PC-9 (cell line): ENCODE measurements around the gene HMX2. TPM values are rescaled to one million over a fixed set of nuclear protein-coding genes. Genes with fewer than 3 reads are reported as not detected.
"Not testable (repeated sequence)": the region's sequence is repeated elsewhere in the genome, so short reads cannot be mapped to it uniquely, and the experiment has no call there.

Source experiments
- BruUV-seq: library from RNA; stranded (reverse); fragments of 400-500 nt; replicated peaks from 2 replicates; lab custom pipeline; 2021; lab: Mats Ljungman, UMichigan
- CTCF ChIA-PET: fragments of 300-600 bp; sonication (Branson Sonifier 250); formaldehyde crosslinking; loops from one replicate; lab custom pipeline; 2022; ENCODE audit warnings: antibody characterized with exemption; lab: Charles Lee
- POLR2A ChIA-PET: fragments of 300-600 bp; sonication (Branson Sonifier 250); formaldehyde crosslinking; loops from one replicate; lab custom pipeline; 2022; ENCODE audit warnings: antibody characterized with exemption; ENCODE audit not compliant: unreplicated experiment; lab: Charles Lee
- DNase-seq, 2 experiments: peaks; one replicate each; pipeline versions ENCODE4 v3.0.0 to v3.0.0-alpha.2; 2015 to 2022; ENCODE audit warnings: mixed read lengths in 1 of 2
- H2AFZ ChIP-seq: fragments of 200-600 bp; sonication (generic); 2 replicates; pipeline ENCODE4 v1.8.1; 2017; ENCODE audit warnings: antibody characterized with exemption
- H3F3A ChIP-seq: fragments of 200-600 bp; sonication (generic); 2 replicates; pipeline ENCODE4 v1.8.1; 2017; ENCODE audit warnings: antibody characterized with exemption, mild to moderate bottlenecking, low read depth; ENCODE audit not compliant: insufficient read depth
- H3K27ac ChIP-seq: fragments of 200-600 bp; sonication (generic); 2 replicates; pipeline ENCODE4 v1.6.1; 2016; ENCODE audit warnings: mixed run types
- H3K27me3 ChIP-seq: fragments of 200-600 bp; sonication (generic); 2 replicates; pipeline ENCODE4 v1.6.1; 2016; ENCODE audit warnings: low read depth, mixed run types; ENCODE audit not compliant: insufficient read depth
- H3K36me3 ChIP-seq: fragments of 200-600 bp; sonication (generic); 2 replicates; pipeline ENCODE4 v1.6.1; 2016; ENCODE audit warnings: low read depth, mixed run types
- H3K4me1 ChIP-seq: fragments of 200-600 bp; sonication (generic); replicated peaks from 2 replicates; pipeline ENCODE4 v1.6.1; 2016; ENCODE audit warnings: mixed run types; ENCODE audit not compliant: insufficient read depth
- H3K4me2 ChIP-seq: fragments of 200-600 bp; sonication (generic); 2 replicates; pipeline ENCODE4 v1.6.1; 2017; ENCODE audit warnings: mixed run types
- H3K4me3 ChIP-seq: fragments of 200-600 bp; sonication (generic); 2 replicates; pipeline ENCODE4 v1.6.1; 2016; ENCODE audit warnings: mixed run types
- H3K79me2 ChIP-seq: fragments of 200-600 bp; sonication (generic); 2 replicates; pipeline ENCODE4 v1.6.1; 2017; ENCODE audit warnings: low read depth, mixed run types
- H3K9me2 ChIP-seq: fragments of 200-600 bp; sonication (generic); 2 replicates; pipeline ENCODE4 v1.8.1; 2017; ENCODE audit warnings: mild to moderate bottlenecking; ENCODE audit not compliant: insufficient read depth
- H3K9me3 ChIP-seq: fragments of 200-600 bp; sonication (generic); 2 replicates; pipeline ENCODE4 v1.8.1; 2016; ENCODE audit warnings: low read depth; ENCODE audit not compliant: insufficient read depth
- H4K20me1 ChIP-seq: fragments of 200-600 bp; sonication (generic); 2 replicates; pipeline ENCODE4 v1.8.1; 2017; ENCODE audit not compliant: insufficient read depth
- CTCF ChIP-seq: fragments of 200-600 bp; sonication (generic); conservative IDR thresholded peaks from 2 replicates; pipeline ENCODE4 v1.6.1; 2017; ENCODE audit warnings: mixed run types, antibody characterized with exemption, mild to moderate bottlenecking, moderate library complexity
- EZH2 ChIP-seq: fragments of 200-600 bp; sonication (generic); IDR thresholded peaks from 2 replicates; pipeline ENCODE4 v1.8.0; 2017; ENCODE audit warnings: antibody characterized with exemption, low read depth
- intact Hi-C: fragments of 100-400 bp; cut with micrococcal nuclease; formaldehyde crosslinking; loops from one replicate; pipeline ENCODE4 v1.10.0; 2022; ENCODE audit not compliant: unreplicated experiment
- total RNA-seq: library from RNA; stranded (reverse); gene quantifications from 2 replicates; pipeline ENCODE4 v1.2.3, GENCODE V29; 2021

HMX2 gene
- total RNA-seq, 1 experiment from 2014 or later = not detected

DNA sequence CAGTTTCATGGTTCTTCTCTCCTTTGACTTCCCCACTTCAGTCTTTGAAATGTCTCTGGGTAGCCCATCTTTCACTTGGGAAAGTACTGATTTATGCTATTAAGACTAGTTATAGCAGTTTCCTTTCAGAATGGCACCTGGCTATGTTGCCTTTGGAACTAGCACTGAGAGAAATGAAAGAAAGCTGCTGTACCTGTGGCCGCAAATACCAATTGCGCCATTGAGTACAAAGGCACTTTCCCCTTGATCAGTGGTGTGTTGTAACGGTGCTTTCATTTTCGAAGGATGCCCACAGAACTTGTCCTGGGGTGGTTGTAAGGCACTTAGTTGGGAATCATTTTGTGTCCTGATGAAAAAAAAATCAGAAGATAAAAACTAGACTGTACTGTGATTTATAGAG lies 23.0 kb downstream of the HMX2 start:
- H3K27ac ChIP-seq = no peak overlapping the region
- ChIA-PET POLR2A (no interaction called here), CTCF (no interaction called here)
- no peaks in the 10 kb centered on the region for H3K4me1 ChIP-seq
- no peaks in the 10 kb centered on the region for H4K20me1 ChIP-seq
- no peak overlapping the region for H3K4me2 ChIP-seq
- intact Hi-C loops = no loop called here
- no peaks in the 10 kb centered on the region for H3K9me2 ChIP-seq
- no peaks in the 10 kb centered on the region for H3F3A ChIP-seq
- no peak overlapping the region for H2AFZ ChIP-seq
- H3K9me3 ChIP-seq = no peaks in the 10 kb centered on the region
- no peak overlapping the region for H3K4me3 ChIP-seq
- no peaks in the 10 kb centered on the region for H3K27me3 ChIP-seq
- no peaks in the 10 kb centered on the region for H3K79me2 ChIP-seq
- no peak for DNase-seq
- no peak for TF ChIP-seq EZH2
- no peak for TF ChIP-seq CTCF
- H3K36me3 ChIP-seq = no peaks in the 10 kb centered on the region
- BruUV-seq = no TSS peak

DNA sequence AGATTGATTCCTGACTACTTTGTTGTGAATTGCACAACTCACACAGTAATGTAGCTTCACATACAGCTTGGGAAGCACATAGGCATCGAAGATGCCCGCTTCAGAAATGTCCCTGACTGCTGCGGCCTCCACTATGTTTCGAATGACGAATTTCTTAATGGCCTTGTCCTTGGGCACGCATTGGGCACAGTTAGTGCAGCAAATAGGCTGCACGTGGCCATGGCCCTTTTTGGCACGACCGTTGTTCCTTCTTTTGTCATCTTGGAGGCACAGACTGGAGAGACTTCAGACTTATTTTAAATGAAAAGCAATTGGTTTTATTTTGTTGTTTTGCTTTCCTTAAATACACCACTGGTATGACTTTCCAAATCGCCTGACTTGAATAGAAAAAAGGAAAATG lies 23.7 kb downstream of the HMX2 start:
- BruUV-seq, H3K79me2 ChIP-seq: not testable (repeated sequence)

GRCh38 chr10:123175389-123176387 lies 27.8 kb downstream of the HMX2 start:
- DNase-seq = no peak
- Histone ChIP-seq H3K4me2 (no peak overlapping the region), H3K4me1 (no peaks in the 10 kb centered on the region), H4K20me1 (no peaks in the 10 kb centered on the region), H3K27ac (no peak overlapping the region), H3K9me3 (no peaks in the 10 kb centered on the region), H3K36me3 (no peaks in the 10 kb centered on the region), H3K79me2 (no peaks in the 10 kb centered on the region), H3K4me3 (no peak overlapping the region), H3K27me3 (no peaks in the 10 kb centered on the region), H3K9me2 (no peaks in the 10 kb centered on the region), H3F3A (no peaks in the 10 kb centered on the region), H2AFZ (no peak overlapping the region)
- TF ChIP-seq CTCF (no peak), EZH2 (no peak)
- intact Hi-C loops = no loop called here
- CTCF ChIA-PET = no interaction called here
- BruUV-seq = no TSS peak
- POLR2A ChIA-PET = no interaction called here

More for the DNA sequence above, 23.7 kb downstream of the HMX2 start:
- DNase-seq, H3K27me3 ChIP-seq, H2AFZ ChIP-seq, H3K36me3 ChIP-seq, H3K9me3 ChIP-seq, intact Hi-C loops, H3K9me2 ChIP-seq, POLR2A ChIA-PET, CTCF ChIA-PET, H3K4me3 ChIP-seq, H4K20me1 ChIP-seq, H3K4me1 ChIP-seq, H3K27ac ChIP-seq, H3K4me2 ChIP-seq, H3F3A ChIP-seq: not testable (repeated sequence)

DNA sequence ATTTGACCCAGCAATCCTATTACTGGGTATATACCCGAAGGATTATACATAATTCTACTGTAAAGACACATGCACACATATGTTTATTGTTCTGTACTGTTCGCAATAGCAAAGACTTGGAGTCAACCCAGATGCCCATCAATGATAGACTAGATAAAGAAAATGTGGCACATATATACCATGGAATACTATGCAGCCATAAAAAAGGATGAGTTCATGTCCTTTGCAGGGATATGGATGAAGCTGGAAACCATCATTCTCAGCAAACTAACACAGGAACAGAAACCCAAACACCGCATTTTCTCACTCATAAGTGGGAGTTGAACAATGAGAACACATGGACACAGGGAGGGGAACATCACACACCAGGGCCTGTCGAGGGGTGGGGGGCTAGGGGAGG lies 30.5 kb downstream of the HMX2 start:
- H3K4me1 ChIP-seq, H3K27ac ChIP-seq, H3K36me3 ChIP-seq, BruUV-seq, H3F3A ChIP-seq, H3K27me3 ChIP-seq, H2AFZ ChIP-seq, intact Hi-C loops, DNase-seq, H3K9me3 ChIP-seq, CTCF ChIA-PET, H3K79me2 ChIP-seq, POLR2A ChIA-PET, H3K4me3 ChIP-seq, H3K4me2 ChIP-seq, H4K20me1 ChIP-seq, H3K9me2 ChIP-seq: not testable (repeated sequence)
